HG02870 (cell line): ENCODE measurements around the gene RAVER1.
"Not testable (repeated sequence)": the region's sequence is repeated elsewhere in the genome, so short reads cannot be mapped to it uniquely, and the experiment has no call there.

ENCODE experiments used
- ATAC-seq: cut with Tn5 transposase; IDR thresholded peaks from one replicate; pipeline ENCODE4 v1.9.1; 2021; ENCODE audit warnings: mild to moderate bottlenecking, moderate library complexity; ENCODE audit not compliant: unreplicated experiment

Gene RAVER1

GRCh38 chr19:10346509-10346908, 13.2 kb upstream of the RAVER1 start:
- ATAC-seq, result no peak

- ATAC-seq, result no peak
Measured at GRCh38 chr19:10344780-10345179, 11.5 kb upstream of the RAVER1 start.

- ATAC-seq, result no peak
Measured at GRCh38 chr19:10343495-10343894, 10.2 kb upstream of the RAVER1 start.

GRCh38 chr19:10339977-10340376, 6.6 kb upstream of the RAVER1 start:
- no peak for ATAC-seq

- no peak for ATAC-seq
Measured at GRCh38 chr19:10339380-10339960, 6.1 kb upstream of the RAVER1 start, which contains the start of gene ICAM3. TSS of gene ICAM3 (minus strand) at chr19:10339624. CDS start at chr19:10339614, 10 bp downstream.

GRCh38 chr19:10338940-10339339, 5.6 kb upstream of the RAVER1 start:
- ATAC-seq, result no peak

- not testable (repeated sequence) for ATAC-seq
Measured at GRCh38 chr19:10336725-10337124, 3.4 kb upstream of the RAVER1 start.

GRCh38 chr19:10335352-10335985, 2.1 kb upstream of the RAVER1 start:
- ATAC-seq, result no peak

- ATAC-seq, result no peak
Measured at GRCh38 chr19:10334588-10335351, 1.4 kb upstream of the RAVER1 start.

- no peak for ATAC-seq
Measured at GRCh38 chr19:10333758-10334587, 644 bp upstream of the RAVER1 start.

- no peak for ATAC-seq
Measured at GRCh38 chr19:10332158-10332964, 968 bp downstream of the RAVER1 start.

GRCh38 chr19:10329555-10329954, 3.8 kb downstream of the RAVER1 start:
- ATAC-seq, result no peak

GRCh38 chr19:10328558-10329429, 4.5 kb downstream of the RAVER1 start:
- ATAC-seq, result no peak

GRCh38 chr19:10327793-10328192, 5.5 kb downstream of the RAVER1 start:
- ATAC-seq, result no peak

- ATAC-seq, result no peak
Measured at GRCh38 chr19:10325732-10326131, 7.6 kb downstream of the RAVER1 start.

- ATAC-seq, result no peak
Measured at GRCh38 chr19:10321874-10322835, 11.2 kb downstream of the RAVER1 start.

- no peak for ATAC-seq
Measured at GRCh38 chr19:10321417-10321797, 11.9 kb downstream of the RAVER1 start.
